HL-60 (cell line): ENCODE data around the gene ZC3H14.
A peak's percentile ranks its signal among the peaks of the same experiment; 100 is the strongest.

Source experiments
- DNase-seq, 2 experiments: peaks; one replicate each; pipeline ENCODE4 v3.0.0-alpha.2; 2010 to 2020; ENCODE audit warnings: low read depth in 1 of 2, low spot score in 1 of 2
- H3K27ac ChIP-seq: fragments of 250-450 bp; sonication (Bioruptor Pico); replicated peaks from 2 replicates; pipeline ENCODE4 v1.5.1; 2020; ENCODE audit warnings: mild to moderate bottlenecking, moderate library complexity
- H3K27me3 ChIP-seq: fragments of 250-450 bp; sonication (Bioruptor Pico); 2 replicates; pipeline ENCODE4 v1.5.1; 2021; ENCODE audit warnings: mild to moderate bottlenecking, moderate library complexity; ENCODE audit not compliant: insufficient read depth, poor library complexity, severe bottlenecking
- H3K4me3 ChIP-seq: replicated peaks from 2 replicates; pipeline ENCODE4 v1.5.1; 2011; ENCODE audit warnings: mild to moderate bottlenecking, control low read depth, low read length; ENCODE audit not compliant: insufficient read depth
- GABPA ChIP-seq: IDR thresholded peaks from 2 replicates; pipeline ENCODE4 v1.6.1; 2012; ENCODE audit warnings: low read depth
- POLR2AphosphoS5 ChIP-seq: IDR thresholded peaks from 2 replicates; pipeline ENCODE4 v1.6.1; 2012; ENCODE audit warnings: low read depth
- SPI1 ChIP-seq: IDR thresholded peaks from 2 replicates; pipeline ENCODE4 v1.6.1; 2012; ENCODE audit warnings: low read depth, mild to moderate bottlenecking, borderline replicate concordance
- TF ChIP-seq, protein P1 (sequence below): IDR thresholded peaks from 2 replicates; pipeline ENCODE4 v1.6.1; 2012; ENCODE audit warnings: low read depth; ENCODE audit not compliant: insufficient replicate concordance
- TF ChIP-seq, protein P2 (sequence below): IDR thresholded peaks from one replicate; pipeline ENCODE4 v1.5.1; 2011; ENCODE audit warnings: low read length, control low read depth, inconsistent platforms; ENCODE audit not compliant: insufficient read depth

ZC3H14 gene

DNA sequence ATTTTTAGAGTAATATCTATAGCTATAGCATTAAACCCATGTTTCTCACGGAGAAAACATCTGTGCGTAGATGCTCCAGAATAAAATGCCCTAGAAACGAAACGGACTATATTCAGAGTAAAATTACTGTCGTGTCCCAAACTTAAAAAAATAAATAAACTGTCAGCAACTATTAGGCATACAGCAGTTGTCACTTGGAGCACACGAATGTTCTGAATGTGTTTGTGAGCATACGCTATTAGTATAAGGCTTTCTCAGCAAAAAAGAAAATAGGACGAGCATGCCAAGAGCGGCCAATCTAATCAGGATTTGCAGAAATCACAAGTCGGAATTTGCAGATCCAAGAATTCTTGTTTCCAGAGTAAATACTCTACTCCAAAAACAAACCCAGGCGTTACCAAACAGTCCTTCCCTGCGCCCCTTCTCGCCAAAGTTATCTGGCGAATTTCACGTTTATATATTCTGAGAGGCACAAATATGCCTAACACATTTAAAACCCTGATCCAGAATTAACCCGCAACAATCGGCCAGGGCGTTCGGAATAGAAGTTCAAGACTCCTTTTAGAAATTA, 8.9 kb upstream of the ZC3H14 start:
- TF ChIP-seq SPI1, result no peak
- TF ChIP-seq, protein P1, sequence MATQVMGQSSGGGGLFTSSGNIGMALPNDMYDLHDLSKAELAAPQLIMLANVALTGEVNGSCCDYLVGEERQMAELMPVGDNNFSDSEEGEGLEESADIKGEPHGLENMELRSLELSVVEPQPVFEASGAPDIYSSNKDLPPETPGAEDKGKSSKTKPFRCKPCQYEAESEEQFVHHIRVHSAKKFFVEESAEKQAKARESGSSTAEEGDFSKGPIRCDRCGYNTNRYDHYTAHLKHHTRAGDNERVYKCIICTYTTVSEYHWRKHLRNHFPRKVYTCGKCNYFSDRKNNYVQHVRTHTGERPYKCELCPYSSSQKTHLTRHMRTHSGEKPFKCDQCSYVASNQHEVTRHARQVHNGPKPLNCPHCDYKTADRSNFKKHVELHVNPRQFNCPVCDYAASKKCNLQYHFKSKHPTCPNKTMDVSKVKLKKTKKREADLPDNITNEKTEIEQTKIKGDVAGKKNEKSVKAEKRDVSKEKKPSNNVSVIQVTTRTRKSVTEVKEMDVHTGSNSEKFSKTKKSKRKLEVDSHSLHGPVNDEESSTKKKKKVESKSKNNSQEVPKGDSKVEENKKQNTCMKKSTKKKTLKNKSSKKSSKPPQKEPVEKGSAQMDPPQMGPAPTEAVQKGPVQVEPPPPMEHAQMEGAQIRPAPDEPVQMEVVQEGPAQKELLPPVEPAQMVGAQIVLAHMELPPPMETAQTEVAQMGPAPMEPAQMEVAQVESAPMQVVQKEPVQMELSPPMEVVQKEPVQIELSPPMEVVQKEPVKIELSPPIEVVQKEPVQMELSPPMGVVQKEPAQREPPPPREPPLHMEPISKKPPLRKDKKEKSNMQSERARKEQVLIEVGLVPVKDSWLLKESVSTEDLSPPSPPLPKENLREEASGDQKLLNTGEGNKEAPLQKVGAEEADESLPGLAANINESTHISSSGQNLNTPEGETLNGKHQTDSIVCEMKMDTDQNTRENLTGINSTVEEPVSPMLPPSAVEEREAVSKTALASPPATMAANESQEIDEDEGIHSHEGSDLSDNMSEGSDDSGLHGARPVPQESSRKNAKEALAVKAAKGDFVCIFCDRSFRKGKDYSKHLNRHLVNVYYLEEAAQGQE, result no peak
- TF ChIP-seq POLR2AphosphoS5, result no peak
- TF ChIP-seq GABPA, result no peak
- TF ChIP-seq, protein P2, sequence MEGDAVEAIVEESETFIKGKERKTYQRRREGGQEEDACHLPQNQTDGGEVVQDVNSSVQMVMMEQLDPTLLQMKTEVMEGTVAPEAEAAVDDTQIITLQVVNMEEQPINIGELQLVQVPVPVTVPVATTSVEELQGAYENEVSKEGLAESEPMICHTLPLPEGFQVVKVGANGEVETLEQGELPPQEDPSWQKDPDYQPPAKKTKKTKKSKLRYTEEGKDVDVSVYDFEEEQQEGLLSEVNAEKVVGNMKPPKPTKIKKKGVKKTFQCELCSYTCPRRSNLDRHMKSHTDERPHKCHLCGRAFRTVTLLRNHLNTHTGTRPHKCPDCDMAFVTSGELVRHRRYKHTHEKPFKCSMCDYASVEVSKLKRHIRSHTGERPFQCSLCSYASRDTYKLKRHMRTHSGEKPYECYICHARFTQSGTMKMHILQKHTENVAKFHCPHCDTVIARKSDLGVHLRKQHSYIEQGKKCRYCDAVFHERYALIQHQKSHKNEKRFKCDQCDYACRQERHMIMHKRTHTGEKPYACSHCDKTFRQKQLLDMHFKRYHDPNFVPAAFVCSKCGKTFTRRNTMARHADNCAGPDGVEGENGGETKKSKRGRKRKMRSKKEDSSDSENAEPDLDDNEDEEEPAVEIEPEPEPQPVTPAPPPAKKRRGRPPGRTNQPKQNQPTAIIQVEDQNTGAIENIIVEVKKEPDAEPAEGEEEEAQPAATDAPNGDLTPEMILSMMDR, result no peak
- no peak overlapping the region for H3K27ac ChIP-seq
- H3K4me3 ChIP-seq, result peak overlapping the region; percentile 63
- H3K27me3 ChIP-seq, result peaks cover 30% of the 10 kb centered on the region
- DNase-seq, result no peak

DNA sequence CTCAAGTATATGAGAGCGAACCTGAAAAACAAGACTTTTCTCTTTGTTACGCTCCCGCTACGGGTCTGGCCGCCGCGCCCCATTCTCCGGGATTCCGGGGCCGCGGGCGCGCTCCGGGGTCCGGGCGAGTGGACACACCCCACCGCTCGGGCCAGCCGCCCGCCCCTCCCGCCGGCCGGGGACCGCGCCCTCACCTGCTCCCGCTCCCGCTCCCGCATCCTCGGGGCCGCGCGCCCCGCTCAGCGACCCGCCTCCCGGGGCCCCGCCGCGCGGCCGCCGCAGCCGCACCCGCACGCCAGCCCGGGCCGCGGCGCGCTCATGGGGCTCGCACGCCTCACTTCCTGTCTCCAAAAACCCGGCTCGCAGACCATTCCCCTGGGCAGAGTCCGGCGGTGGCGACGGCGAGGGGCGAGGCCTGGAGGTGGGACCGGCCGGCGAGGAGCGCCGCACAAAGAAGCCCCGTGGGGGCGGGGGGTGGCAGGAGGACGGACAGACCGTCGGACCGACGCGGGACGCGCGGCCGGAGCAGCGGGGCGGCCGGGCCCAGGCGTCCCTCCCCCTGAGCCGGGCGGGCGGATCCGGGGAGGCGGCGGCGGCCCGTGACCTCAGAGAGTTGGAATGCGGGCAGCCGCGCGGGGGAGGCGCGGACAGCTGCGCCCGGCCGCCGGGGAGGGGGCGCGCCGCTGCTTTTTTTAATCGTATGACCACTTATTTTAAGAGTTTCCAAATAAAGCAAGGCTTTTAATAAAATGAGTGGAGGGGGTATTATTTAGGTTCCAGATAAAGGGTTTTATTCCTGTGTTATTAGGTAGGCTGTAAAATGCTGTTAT, 8.2 kb upstream of the ZC3H14 start, which contains the start of gene PTPN21:
Gene PTPN21, minus strand, starts transcription at position 551 of the 830 bp plus-strand sequence. CDS start 4,590 bp downstream, outside the sequence.
- Histone ChIP-seq H3K27me3 (peaks cover 30% of the 10 kb centered on the region), H3K4me3 (peak within 1 kb of the TSS; percentile 63), H3K27ac (no peak within 1 kb of the TSS)
- no peak for DNase-seq
- TF ChIP-seq POLR2AphosphoS5 (no peak), GABPA (no peak), SPI1 (no peak)
- TF ChIP-seq, protein P1, result no peak
- TF ChIP-seq, protein P2, result no peak

DNA sequence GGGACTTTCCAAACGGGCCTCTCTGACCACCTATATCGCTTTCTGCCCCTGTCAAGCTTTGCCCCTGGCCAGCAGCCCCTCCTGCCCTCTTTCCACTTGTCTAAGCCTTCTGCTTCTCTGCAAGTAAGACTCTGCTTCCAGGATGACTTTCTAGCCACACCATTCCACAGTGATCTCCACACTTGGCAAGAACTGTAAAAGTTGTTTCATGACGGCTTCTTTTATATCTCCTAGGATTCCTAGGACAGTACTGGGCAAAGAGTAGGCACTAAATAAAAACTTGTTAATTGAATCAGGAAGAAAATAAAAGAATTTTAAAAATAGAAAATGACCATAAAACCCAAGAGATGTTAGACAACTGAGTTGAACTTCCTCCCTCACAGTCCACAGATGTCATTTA, 6.3 kb upstream of the ZC3H14 start:
- H3K27me3 ChIP-seq, result peaks cover 30% of the 10 kb centered on the region
- H3K27ac ChIP-seq, result no peak overlapping the region
- no peak for DNase-seq
- H3K4me3 ChIP-seq, result no peak overlapping the region
- TF ChIP-seq POLR2AphosphoS5 (no peak), GABPA (no peak), SPI1 (no peak)
- TF ChIP-seq, protein P2, result no peak
- TF ChIP-seq, protein P1, result no peak
